GM12874 (cell line): ENCODE data around the gene MLLT3.

Experiments
- TF ChIP-seq, protein P1 (sequence below): IDR thresholded peaks from 2 replicates; pipeline ENCODE4 v1.5.1; 2011; ENCODE audit warnings: low read depth, mild to moderate bottlenecking, control low read depth, low read length, moderate library complexity; ENCODE audit not compliant: insufficient read depth

MLLT3 gene

DNA sequence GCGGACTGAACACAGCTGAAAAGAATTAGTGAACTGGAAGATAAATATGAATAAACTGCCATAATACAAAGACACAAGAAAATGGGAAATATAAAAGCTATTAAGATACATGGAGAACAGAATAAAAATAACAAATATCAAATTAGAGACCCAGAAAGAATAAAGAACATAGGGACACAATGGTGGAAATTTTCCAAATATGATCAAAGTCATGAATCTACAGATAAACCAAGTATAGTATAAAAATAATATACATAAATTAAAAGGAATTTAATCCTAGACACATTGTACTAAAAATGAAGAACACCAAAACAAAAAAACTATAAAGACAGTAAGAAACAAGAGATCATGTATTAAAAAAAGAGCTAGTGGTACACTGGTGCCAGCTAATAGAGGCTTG lies 194.9 kb downstream of the MLLT3 start:
- TF ChIP-seq, protein P1, sequence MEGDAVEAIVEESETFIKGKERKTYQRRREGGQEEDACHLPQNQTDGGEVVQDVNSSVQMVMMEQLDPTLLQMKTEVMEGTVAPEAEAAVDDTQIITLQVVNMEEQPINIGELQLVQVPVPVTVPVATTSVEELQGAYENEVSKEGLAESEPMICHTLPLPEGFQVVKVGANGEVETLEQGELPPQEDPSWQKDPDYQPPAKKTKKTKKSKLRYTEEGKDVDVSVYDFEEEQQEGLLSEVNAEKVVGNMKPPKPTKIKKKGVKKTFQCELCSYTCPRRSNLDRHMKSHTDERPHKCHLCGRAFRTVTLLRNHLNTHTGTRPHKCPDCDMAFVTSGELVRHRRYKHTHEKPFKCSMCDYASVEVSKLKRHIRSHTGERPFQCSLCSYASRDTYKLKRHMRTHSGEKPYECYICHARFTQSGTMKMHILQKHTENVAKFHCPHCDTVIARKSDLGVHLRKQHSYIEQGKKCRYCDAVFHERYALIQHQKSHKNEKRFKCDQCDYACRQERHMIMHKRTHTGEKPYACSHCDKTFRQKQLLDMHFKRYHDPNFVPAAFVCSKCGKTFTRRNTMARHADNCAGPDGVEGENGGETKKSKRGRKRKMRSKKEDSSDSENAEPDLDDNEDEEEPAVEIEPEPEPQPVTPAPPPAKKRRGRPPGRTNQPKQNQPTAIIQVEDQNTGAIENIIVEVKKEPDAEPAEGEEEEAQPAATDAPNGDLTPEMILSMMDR, result no peak

DNA sequence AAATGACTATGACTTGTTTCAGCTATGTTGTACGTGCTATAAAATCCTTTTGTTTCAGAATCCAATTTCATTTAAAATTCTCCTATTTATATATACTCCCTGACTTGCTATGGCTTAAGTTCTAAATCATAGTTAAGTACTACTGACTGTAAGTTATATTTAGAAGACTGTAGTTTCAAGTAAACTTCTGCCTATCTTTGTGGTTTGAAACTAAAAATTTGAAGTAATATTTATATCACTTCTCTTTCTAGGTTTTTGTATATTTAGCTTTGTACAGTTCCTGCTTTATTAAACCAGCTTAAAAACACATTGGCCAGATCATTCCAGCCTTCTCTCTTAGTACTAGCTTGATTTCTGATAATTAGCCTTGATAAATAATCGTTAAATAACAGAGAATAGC lies 196.3 kb downstream of the MLLT3 start:
- TF ChIP-seq, protein P1, result no peak

GRCh38 chr9:20419533-20419932 lies 202.8 kb downstream of the MLLT3 start:
- TF ChIP-seq, protein P1, result no peak

DNA sequence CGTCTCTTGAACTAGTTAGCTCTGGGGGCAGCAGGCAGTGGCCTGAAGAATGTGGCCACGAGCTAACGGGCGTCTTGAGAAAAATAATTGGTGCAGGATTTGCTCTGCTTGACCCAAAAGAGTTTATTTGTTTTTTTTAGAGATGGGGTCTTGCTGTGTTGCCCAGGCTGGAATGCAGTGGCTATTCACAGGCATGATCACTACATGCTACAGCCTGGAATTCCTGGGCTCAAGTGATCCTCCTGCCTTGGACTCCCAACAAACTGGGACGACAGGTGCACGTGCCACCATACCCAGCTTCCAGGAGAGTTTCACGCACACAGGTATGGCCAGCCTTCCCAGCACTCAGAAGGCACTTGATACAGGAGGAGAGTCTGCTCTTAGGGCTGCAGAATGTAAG lies 203.8 kb downstream of the MLLT3 start:
- TF ChIP-seq, protein P1, result no peak

DNA sequence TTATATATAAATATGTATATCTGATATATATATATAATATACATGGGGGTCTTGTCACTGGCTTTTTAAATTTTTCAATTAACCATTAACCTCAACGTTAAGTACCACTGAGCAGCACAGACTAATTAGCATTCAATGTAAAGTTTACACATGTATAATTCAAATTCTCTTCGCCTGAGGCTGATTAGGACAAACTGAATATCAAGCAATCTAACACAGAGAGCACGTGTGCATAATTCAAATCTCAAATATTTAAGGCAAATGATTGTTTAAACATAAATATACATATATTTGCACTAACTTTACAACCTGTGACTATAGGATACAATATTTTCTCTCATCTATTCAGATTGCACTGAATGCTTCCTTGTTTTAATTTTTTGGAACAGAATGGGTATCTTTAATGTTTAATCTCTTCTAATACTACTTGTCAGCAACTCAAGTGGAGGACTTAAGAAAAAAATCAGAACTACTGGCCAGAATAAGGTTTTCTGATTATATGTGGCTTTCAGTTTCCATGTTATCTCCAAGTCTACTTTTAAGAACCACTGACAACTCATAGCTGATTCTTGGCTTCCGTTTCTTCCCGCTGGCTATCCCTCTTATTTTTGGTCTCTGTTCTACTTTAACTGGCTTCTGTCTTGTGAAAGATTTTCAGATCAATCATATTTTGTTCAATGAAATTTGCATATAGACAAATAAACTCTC lies 204.8 kb downstream of the MLLT3 start:
- TF ChIP-seq, protein P1, result no peak

DNA sequence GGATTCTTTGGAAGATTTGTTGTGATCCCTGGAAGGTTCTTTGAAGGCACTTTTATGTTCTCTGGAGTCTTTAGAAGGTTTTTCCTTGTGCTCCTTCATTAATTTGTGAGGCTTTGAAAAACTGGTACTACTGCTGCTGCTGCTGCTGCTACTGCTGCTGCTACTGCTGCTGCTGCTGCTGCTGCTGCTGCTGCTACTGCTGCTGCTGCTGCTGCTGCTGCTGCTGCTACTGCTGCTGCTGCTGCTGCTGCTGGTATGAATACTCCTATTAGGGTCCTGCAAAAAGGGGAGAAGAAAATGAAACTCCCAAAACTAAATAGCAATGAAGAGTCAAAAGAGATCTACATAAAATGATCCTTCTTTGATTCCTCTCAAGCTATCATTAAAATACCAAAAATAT lies 208.1 kb downstream of the MLLT3 start:
- TF ChIP-seq, protein P1, result no peak

- TF ChIP-seq, protein P1, result no peak
Observed at GRCh38 chr9:20409321-20410092, 212.8 kb downstream of the MLLT3 start.
